ENCODE measurements around the gene PRR11. TPM values are rescaled to one million over a fixed set of nuclear protein-coding genes. Genes with fewer than 3 reads are reported as not detected.

PRR11 gene
- polyA plus RNA-seq, 1 experiment = 24.7 TPM

- ChIA-PET POLR2A (no interaction called here), CTCF (no interaction called here)
- H3K4me3 ChIP-seq (ENCODE audit: low read depth, low read length) = no peak overlapping the region
- H3K36me3 ChIP-seq (ENCODE audit: control insufficient read depth, insufficient read depth, low read length) = no peaks in the 10 kb centered on the region
- TF ChIP-seq CTCF (IDR thresholded peaks at IDR 0.05; ENCODE audit: insufficient read depth, low read depth, low read length) = no peak
- DNase-seq (ENCODE audit: low read depth) = no peak
- H3K27me3 ChIP-seq (ENCODE audit: control insufficient read depth, insufficient read depth, low read length) = no peaks in the 10 kb centered on the region
These were observed 13.7 kb upstream of the PRR11 start for GRCh38 chr17:59141860-59142259.

- ChIA-PET POLR2A (no interaction called here), CTCF (no interaction called here)
- no peaks in the 10 kb centered on the region for H3K27me3 ChIP-seq (ENCODE audit: control insufficient read depth, insufficient read depth, low read length)
- TF ChIP-seq CTCF (IDR thresholded peaks at IDR 0.05; ENCODE audit: insufficient read depth, low read depth, low read length) = no peak
- no peak for DNase-seq (ENCODE audit: low read depth)
- no peaks in the 10 kb centered on the region for H3K36me3 ChIP-seq (ENCODE audit: control insufficient read depth, insufficient read depth, low read length)
- H3K4me3 ChIP-seq (ENCODE audit: low read depth, low read length) = no peak overlapping the region
These were observed 9.9 kb upstream of the PRR11 start for GRCh38 chr17:59145571-59146096.

- H3K4me3 ChIP-seq (ENCODE audit: low read depth, low read length) = no peak overlapping the region
- H3K27me3 ChIP-seq (ENCODE audit: control insufficient read depth, insufficient read depth, low read length) = no peaks in the 10 kb centered on the region
- ChIA-PET POLR2A (no interaction called here), CTCF (interaction anchor here (0.6 kb wide), 1 partner anchor 25 kb away, joined by 3 read pairs; no protein-coding TSS in a partner anchor)
- DNase-seq (ENCODE audit: low read depth) = no peak
- no peak for TF ChIP-seq CTCF (IDR thresholded peaks at IDR 0.05; ENCODE audit: insufficient read depth, low read depth, low read length)
- no peaks in the 10 kb centered on the region for H3K36me3 ChIP-seq (ENCODE audit: control insufficient read depth, insufficient read depth, low read length)
These were observed 6.5 kb upstream of the PRR11 start for GRCh38 chr17:59149051-59149450.

DNA sequence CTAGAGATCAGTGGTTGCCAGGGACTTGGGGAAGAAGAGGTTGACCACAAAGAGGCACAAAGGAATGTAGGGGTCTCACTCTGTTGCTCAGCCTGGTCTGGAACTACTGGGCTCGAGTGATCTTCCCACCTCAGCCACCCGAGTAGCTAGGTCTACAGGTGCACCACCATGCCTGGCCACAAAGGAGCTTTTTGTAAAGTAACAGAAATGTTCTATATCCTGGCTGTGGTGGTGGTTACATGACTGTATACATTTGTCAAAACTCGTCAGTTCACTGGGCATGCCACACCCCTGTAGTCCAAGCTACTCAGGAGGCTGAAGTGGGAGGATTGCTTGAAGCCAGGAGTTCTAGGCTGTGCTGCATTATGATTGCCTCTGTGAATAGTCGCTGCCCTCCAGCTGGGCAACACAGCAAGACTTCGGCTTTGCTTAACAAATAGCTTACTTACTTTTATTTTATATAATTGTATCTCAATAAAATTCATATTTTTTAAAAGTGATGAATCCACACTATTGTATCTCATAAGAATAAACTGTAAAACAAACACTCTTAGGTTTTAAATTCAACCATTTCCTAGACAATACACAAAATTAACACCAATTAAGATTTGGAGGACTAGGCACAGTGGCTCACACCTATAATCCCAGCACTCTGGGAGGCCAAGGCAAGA, 5.6 kb upstream of the PRR11 start:
- no peak for TF ChIP-seq CTCF (IDR thresholded peaks at IDR 0.05; ENCODE audit: insufficient read depth, low read depth, low read length)
- DNase-seq (ENCODE audit: low read depth) = no peak
- CTCF ChIA-PET = interaction anchor here (2.0 kb wide), 1 partner anchor 17 kb away, joined by 8 read pairs; no protein-coding TSS in a partner anchor
- H3K4me3 ChIP-seq (ENCODE audit: low read depth, low read length) = no peak overlapping the region
- no peaks in the 10 kb centered on the region for H3K27me3 ChIP-seq (ENCODE audit: control insufficient read depth, insufficient read depth, low read length)
- POLR2A ChIA-PET = no interaction called here
- no peaks in the 10 kb centered on the region for H3K36me3 ChIP-seq (ENCODE audit: control insufficient read depth, insufficient read depth, low read length)

DNA sequence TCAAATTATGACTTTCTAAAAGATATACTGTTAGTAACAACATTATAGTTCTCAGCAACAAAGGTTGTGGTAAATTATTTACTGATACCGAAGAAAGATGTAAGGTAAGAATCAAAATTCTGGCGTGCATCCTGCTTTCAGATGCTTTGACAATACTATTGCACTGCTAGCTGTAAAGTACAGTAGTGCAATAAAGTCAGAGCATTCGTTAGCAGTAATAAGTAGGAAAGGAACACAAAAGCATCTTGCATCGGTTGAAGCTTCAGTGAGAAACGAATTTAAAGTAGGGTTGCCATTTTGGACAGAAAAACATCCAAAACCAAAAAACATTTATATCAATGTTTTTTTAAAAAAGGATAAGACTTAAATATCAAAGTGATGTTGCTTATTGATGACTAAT, 4.5 kb upstream of the PRR11 start:
- ChIA-PET CTCF (interaction anchor here (2.0 kb wide), 1 partner anchor 16 kb away, joined by 8 read pairs; no protein-coding TSS in a partner anchor), POLR2A (interaction anchor here (0.6 kb wide), 1 partner anchor 59 kb away, joined by 3 read pairs; no protein-coding TSS in a partner anchor)
- no peak for DNase-seq (ENCODE audit: low read depth)
- H3K36me3 ChIP-seq (ENCODE audit: control insufficient read depth, insufficient read depth, low read length) = no peaks in the 10 kb centered on the region
- no peaks in the 10 kb centered on the region for H3K27me3 ChIP-seq (ENCODE audit: control insufficient read depth, insufficient read depth, low read length)
- no peak overlapping the region for H3K4me3 ChIP-seq (ENCODE audit: low read depth, low read length)
- no peak for TF ChIP-seq CTCF (IDR thresholded peaks at IDR 0.05; ENCODE audit: insufficient read depth, low read depth, low read length)

Data from BJ (cell line).